HEK293T (cell line): Measurements from ENCODE around the gene KIF3A.

Experiments used
- CTCF ChIA-PET: fragments of 350-600 bp; formaldehyde crosslinking; extraction: SDS; loops from one replicate; lab custom pipeline; 2021; ENCODE audit warnings: antibody characterized with exemption, inconsistent platforms; lab: Yijun Ruan, JAX
- POLR2A ChIA-PET: fragments of 350-600 bp; formaldehyde crosslinking; extraction: SDS; loops from one replicate; lab custom pipeline; 2020; ENCODE audit warnings: antibody characterized with exemption, inconsistent platforms; lab: Yijun Ruan, JAX
- DNase-seq: peaks from one replicate; pipeline ENCODE4 v3.0.0; 2012; ENCODE audit warnings: mixed read lengths; ENCODE audit errors: extremely low spot score
- ARNT ChIP-seq: fragments of 450-650 bp; IDR thresholded peaks from 2 replicates; pipeline ENCODE4 v1.6.1; 2017; ENCODE audit warnings: mild to moderate bottlenecking
- BHLHE40 ChIP-seq: fragments of 450-650 bp; IDR thresholded peaks from 2 replicates; pipeline ENCODE4 v1.6.1; 2016; ENCODE audit warnings: mild to moderate bottlenecking, moderate library complexity, borderline replicate concordance
- CTBP1 ChIP-seq: fragments of 450-650 bp; IDR thresholded peaks from 2 replicates; pipeline ENCODE4 v1.6.1; 2016; ENCODE audit warnings: borderline replicate concordance
- ELF4 ChIP-seq: fragments of 450-650 bp; IDR thresholded peaks from 2 replicates; pipeline ENCODE4 v1.6.1; 2017; ENCODE audit warnings: antibody characterized with exemption
- FOXA1 ChIP-seq: fragments of 450-650 bp; IDR thresholded peaks from 2 replicates; pipeline ENCODE4 v1.6.1; 2016; ENCODE audit warnings: mild to moderate bottlenecking
- FOXK2 ChIP-seq: fragments of 450-650 bp; IDR thresholded peaks from 2 replicates; pipeline ENCODE4 v1.6.1; 2016; ENCODE audit warnings: mild to moderate bottlenecking
- FOXM1 ChIP-seq: fragments of 450-650 bp; IDR thresholded peaks from 2 replicates; pipeline ENCODE4 v1.6.1; 2017; ENCODE audit warnings: mild to moderate bottlenecking, borderline replicate concordance
- HDGF ChIP-seq: fragments of 450-650 bp; IDR thresholded peaks from 2 replicates; pipeline ENCODE4 v1.6.1; 2017; ENCODE audit warnings: antibody characterized with exemption, borderline replicate concordance
- L3MBTL2 ChIP-seq: fragments of 450-650 bp; conservative IDR thresholded peaks from 2 replicates; pipeline ENCODE4 v1.6.1; 2016; ENCODE audit warnings: mild to moderate bottlenecking
- LEF1 ChIP-seq: fragments of 450-650 bp; IDR thresholded peaks from 2 replicates; pipeline ENCODE4 v1.6.1; 2017; ENCODE audit warnings: mild to moderate bottlenecking, borderline replicate concordance
- NFRKB ChIP-seq: fragments of 450-650 bp; IDR thresholded peaks from 2 replicates; pipeline ENCODE4 v1.6.1; 2016; ENCODE audit warnings: mild to moderate bottlenecking, moderate library complexity
- SP1 ChIP-seq: fragments of 450-650 bp; IDR thresholded peaks from 2 replicates; pipeline ENCODE4 v1.6.1; 2017
- SUZ12 ChIP-seq: fragments of 450-650 bp; IDR thresholded peaks from 2 replicates; pipeline ENCODE4 v1.6.1; 2016; ENCODE audit warnings: mild to moderate bottlenecking
- TARDBP ChIP-seq: fragments of 450-650 bp; IDR thresholded peaks from 2 replicates; pipeline ENCODE4 v1.6.1; 2016
- ZNF384 ChIP-seq: fragments of 450-650 bp; IDR thresholded peaks from 2 replicates; pipeline ENCODE4 v1.6.1; 2016
- TF ChIP-seq, protein P1 (sequence below): fragments of 450-650 bp; IDR thresholded peaks from 2 replicates; pipeline ENCODE4 v1.6.1; 2016

Gene KIF3A

GRCh38 chr5:132776938-132777208 is 39.5 kb upstream of the KIF3A start:
- no peak for TF ChIP-seq ELF4
- no peak for TF ChIP-seq FOXA1
- TF ChIP-seq TARDBP = no peak
- no peak for TF ChIP-seq ARNT
- no peak for TF ChIP-seq L3MBTL2
- TF ChIP-seq CTBP1 = no peak
- TF ChIP-seq NFRKB = no peak
- no peak for TF ChIP-seq LEF1
- TF ChIP-seq ZNF384 = no peak
- TF ChIP-seq HDGF = no peak
- no peak for TF ChIP-seq BHLHE40
- TF ChIP-seq SUZ12 = no peak
- no peak for DNase-seq
- CTCF ChIA-PET = no interaction called here
- POLR2A ChIA-PET = interaction anchor here (1.0 to 3.6 kb wide), 9 partner anchors 8 to 83 kb away, joined by 3 to 16 read pairs (median 6); partner anchors contain the start of gene KIF3A

- CTCF ChIA-PET = interaction anchor here (0.6 to 0.7 kb wide), 3 partner anchors 30 to 44 kb away, joined by 3 read pairs; no protein-coding TSS in a partner anchor
- TF ChIP-seq SP1 (no peak), CTBP1 (no peak), FOXA1 (no peak), NFRKB (no peak), ARNT (no peak)
- TF ChIP-seq, protein P1, sequence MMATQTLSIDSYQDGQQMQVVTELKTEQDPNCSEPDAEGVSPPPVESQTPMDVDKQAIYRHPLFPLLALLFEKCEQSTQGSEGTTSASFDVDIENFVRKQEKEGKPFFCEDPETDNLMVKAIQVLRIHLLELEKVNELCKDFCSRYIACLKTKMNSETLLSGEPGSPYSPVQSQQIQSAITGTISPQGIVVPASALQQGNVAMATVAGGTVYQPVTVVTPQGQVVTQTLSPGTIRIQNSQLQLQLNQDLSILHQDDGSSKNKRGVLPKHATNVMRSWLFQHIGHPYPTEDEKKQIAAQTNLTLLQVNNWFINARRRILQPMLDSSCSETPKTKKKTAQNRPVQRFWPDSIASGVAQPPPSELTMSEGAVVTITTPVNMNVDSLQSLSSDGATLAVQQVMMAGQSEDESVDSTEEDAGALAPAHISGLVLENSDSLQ = no peak
- POLR2A ChIA-PET = interaction anchor here (0.5 to 3.6 kb wide), 16 partner anchors 8 to 274 kb away, joined by 3 to 16 read pairs (median 5); partner anchors contain the start of genes CCNI2, GDF9, KIF3A and SHROOM1
- DNase-seq = peak; percentile 65
Observed at GRCh38 chr5:132776131-132776937, 39.0 kb upstream of the KIF3A start.

DNA sequence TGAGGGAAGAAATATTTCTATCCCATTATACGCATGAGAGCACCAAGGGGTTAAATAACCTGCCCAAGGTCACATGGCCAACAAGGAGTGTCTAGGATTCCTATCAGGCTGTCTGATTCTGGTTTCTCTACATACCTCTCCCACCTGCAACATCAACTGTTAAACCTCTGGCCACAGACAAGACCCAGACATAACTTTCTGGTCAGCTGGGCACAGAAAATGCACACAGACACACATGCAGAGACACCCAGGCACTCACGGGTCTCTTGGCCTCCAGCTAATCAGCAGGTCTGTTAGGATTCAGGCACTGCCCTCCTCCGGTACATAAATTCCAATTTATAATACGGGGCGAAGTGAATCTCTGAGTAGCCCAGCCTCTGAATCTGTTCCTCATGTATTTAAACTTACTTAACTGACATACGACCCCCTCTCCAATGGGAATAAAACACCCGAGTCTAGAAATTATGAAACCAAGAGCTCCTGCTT is 38.2 kb upstream of the KIF3A start:
- CTCF ChIA-PET = interaction anchor here (0.6 kb wide), 1 partner anchor 29 kb away, joined by 3 read pairs; no protein-coding TSS in a partner anchor
- DNase-seq = no peak
- TF ChIP-seq SP1 = no peak
- TF ChIP-seq HDGF = no peak
- no peak for TF ChIP-seq ARNT
- POLR2A ChIA-PET = interaction anchor here (1.0 to 3.6 kb wide), 12 partner anchors 8 to 91 kb away, joined by 3 to 16 read pairs (median 6); partner anchors contain the start of genes CCNI2, GDF9, KIF3A and UQCRQ

GRCh38 chr5:132774896-132775295 is 37.5 kb upstream of the KIF3A start:
- CTCF ChIA-PET = no interaction called here
- no peak for TF ChIP-seq L3MBTL2
- TF ChIP-seq SP1 = no peak
- TF ChIP-seq SUZ12 = no peak
- TF ChIP-seq ARNT = no peak
- no peak for DNase-seq
- POLR2A ChIA-PET = interaction anchor here (1.2 to 3.6 kb wide), 4 partner anchors 9 to 37 kb away, joined by 4 to 16 read pairs (median 8); partner anchors contain the start of genes CCNI2 and KIF3A

GRCh38 chr5:132774406-132774805 is 37.1 kb upstream of the KIF3A start:
- POLR2A ChIA-PET = interaction anchor here (3.6 kb wide), 1 partner anchor 37 kb away, joined by 16 read pairs; the partner anchor contains the start of gene KIF3A
- CTCF ChIA-PET = interaction anchor here (0.6 kb wide), 1 partner anchor 75 kb away, joined by 4 read pairs; no protein-coding TSS in a partner anchor
- TF ChIP-seq TARDBP (no peak), CTBP1 (no peak), NFRKB (no peak), FOXA1 (no peak), BHLHE40 (no peak), FOXM1 (no peak), ZNF384 (no peak), SUZ12 (no peak), SP1 (no peak), ARNT (no peak), ELF4 (no peak), LEF1 (no peak), FOXK2 (no peak), HDGF (no peak), L3MBTL2 (no peak)
- TF ChIP-seq, protein P1 = no peak
- DNase-seq = no peak

- no peak for DNase-seq
- TF ChIP-seq HDGF (no peak), SUZ12 (no peak), FOXA1 (no peak), TARDBP (no peak), ELF4 (no peak), BHLHE40 (no peak), CTBP1 (no peak), LEF1 (no peak), ARNT (no peak), SP1 (no peak), L3MBTL2 (no peak), NFRKB (no peak), FOXK2 (no peak), FOXM1 (no peak), ZNF384 (no peak)
- TF ChIP-seq, protein P1 = no peak
- ChIA-PET POLR2A (interaction anchor here (1.1 kb wide), 1 partner anchor 35 kb away, joined by 3 read pairs; no protein-coding TSS in a partner anchor), CTCF (interaction anchor here (0.6 to 1.0 kb wide), 2 partner anchors 47 to 74 kb away, joined by 3 to 4 read pairs; no protein-coding TSS in a partner anchor)
Observed at GRCh38 chr5:132773601-132774355, 36.4 kb upstream of the KIF3A start.
